H1 (cell line): ENCODE measurements around the gene ZBTB2. TPM values are rescaled to one million over a fixed set of nuclear protein-coding genes. Genes with fewer than 3 reads are reported as not detected.

Source experiments
- PHF8 ChIP-seq: fragments of 200-600 bp; sonication (generic); conservative IDR thresholded peaks from 2 replicates; pipeline ENCODE4 v1.7.1; 2012; ENCODE audit warnings: low read depth, mild to moderate bottlenecking, inconsistent platforms, low read length, moderate library complexity
- TAF1 ChIP-seq: IDR thresholded peaks from 2 replicates; pipeline ENCODE4 v1.6.1; 2011; ENCODE audit warnings: mild to moderate bottlenecking, low read depth, low read length
- TCF12 ChIP-seq: IDR thresholded peaks from 2 replicates; pipeline ENCODE4 v1.6.1; 2011; ENCODE audit warnings: low read depth, mild to moderate bottlenecking, low read length
- polyA plus RNA-seq, 7 experiments: library from polyadenylated mRNA; depleted of rRNA in 3 of 7; stranded (reverse) in 5 of 7; unstranded in 2 of 7; fragments of >200 nt in 5 of 7; fragments of 200-250 nt in 2 of 7; gene quantifications; 1 replicate in 5 of 7; 2 replicates in 1 of 7; 4 replicates in 1 of 7; pipeline versions ENCODE4 v1.2.1 to v1.2.3, GENCODE V29; 2011 to 2013; ENCODE audit warnings: missing spikeins in 2 of 7, mixed read lengths in 2 of 7
- total RNA-seq: library from RNA; stranded (reverse); fragmentation: NEBNext Ultra II Directional; extraction: Animal tissue kit (Norgen Biotek cat#: 25700); gene quantifications from 2 replicates; pipeline ENCODE4 v1.2.1, GENCODE V29; 2021

Gene ZBTB2
- total and polyA plus RNA-seq, 2 of the 8 experiments (the other 6 are each of a cell fraction or from before 2014, with no cell fraction given): 16.1 to 23.7 TPM

GRCh38 chr6:151409260-151409659, 17.9 kb upstream of the ZBTB2 start (continued):
- TF ChIP-seq TCF12: no peak
- TF ChIP-seq PHF8: no peak
- TF ChIP-seq TAF1: no peak
